Gastroesophageal sphincter (tissue), 4 donors: Measurements from ENCODE around the gene PNMA6E. TPM values are rescaled to one million over a fixed set of nuclear protein-coding genes. Genes with fewer than 3 reads are reported as not detected.

Experiments used
- ATAC-seq: fragments of 150-250 bp; one replicate; pipeline ENCODE4 v1.9.1; 2016; ENCODE audit warnings: mild to moderate bottlenecking, moderate library complexity
- H3K27ac ChIP-seq, 4 donors: fragments of 200-600 bp; sonication (generic) in 3 of 4; 1 replicate in 3 of 4; 2 replicates in 1 of 4; pipeline ENCODE4 v1.5.1; 2016 to 2019
- H3K27me3 ChIP-seq: fragments of 200-600 bp; sonication (generic); one replicate; pipeline ENCODE4 v1.5.1; 2019
- H3K36me3 ChIP-seq, 2 donors: fragments of 200-600 bp; sonication (generic); one replicate each; pipeline ENCODE4 v1.5.1; 2019; ENCODE audit warnings: control low read depth in 1 of 2
- H3K4me1 ChIP-seq, 3 donors: fragments of 200-600 bp; sonication (generic); 1 replicate in 2 of 3; 2 replicates in 1 of 3; pipeline ENCODE4 v1.5.1; 2016 to 2019; ENCODE audit warnings: control low read depth in 2 of 3
- H3K4me3 ChIP-seq, 2 donors: fragments of 200-600 bp; sonication (generic); one replicate each; pipeline ENCODE4 v1.5.1; 2019; ENCODE audit warnings: mild to moderate bottlenecking in 1 of 2, moderate library complexity in 1 of 2
- H3K9me3 ChIP-seq, 3 donors: fragments of 200-600 bp; sonication (generic); one replicate each; pipeline ENCODE4 v1.5.1; 2017 to 2019; ENCODE audit warnings: control low read depth in 2 of 3
- CTCF ChIP-seq, 4 experiments: fragments of 200-600 bp in 2 of 4; fragments of 450-650 bp in 2 of 4; sonication (generic) in 1 of 4; IDR thresholded peaks; one replicate each; pipeline ENCODE4 v1.5.1; 2017 to 2019; ENCODE audit warnings: antibody characterized with exemption in 4 of 4, mild to moderate bottlenecking in 2 of 4, moderate library complexity in 2 of 4
- EP300 ChIP-seq: sonication (generic); formaldehyde crosslinking; IDR thresholded peaks from one replicate; pipeline ENCODE4 v1.6.1; 2017; ENCODE audit warnings: antibody characterized with exemption, mild to moderate bottlenecking
- POLR2A ChIP-seq, 2 donors: fragments of 450-650 bp; IDR thresholded peaks; one replicate each; pipeline ENCODE4 v1.6.1; 2017; ENCODE audit warnings: antibody characterized with exemption in 2 of 2, mild to moderate bottlenecking in 2 of 2, moderate library complexity in 1 of 2
- POLR2AphosphoS5 ChIP-seq: sonication (generic); formaldehyde crosslinking; IDR thresholded peaks from one replicate; pipeline ENCODE4 v1.6.1; 2017; ENCODE audit warnings: antibody characterized with exemption
- WGBS, 2 donors: methylation state at CpG; one replicate each; pipeline ENCODE4 v1.1.5; 2018; ENCODE audit warnings: low coverage in 1 of 2; 5-methylcytosine and 5-hydroxymethylcytosine counted together
- total RNA-seq, 4 donors: library from RNA; depleted of rRNA; stranded (reverse); fragments of >200 nt; gene quantifications; one replicate each; pipeline ENCODE4 v1.1.0, GENCODE V29; 2016

PNMA6E gene
- total RNA-seq, 4 donors from 2014 or later, result not detected

DNA sequence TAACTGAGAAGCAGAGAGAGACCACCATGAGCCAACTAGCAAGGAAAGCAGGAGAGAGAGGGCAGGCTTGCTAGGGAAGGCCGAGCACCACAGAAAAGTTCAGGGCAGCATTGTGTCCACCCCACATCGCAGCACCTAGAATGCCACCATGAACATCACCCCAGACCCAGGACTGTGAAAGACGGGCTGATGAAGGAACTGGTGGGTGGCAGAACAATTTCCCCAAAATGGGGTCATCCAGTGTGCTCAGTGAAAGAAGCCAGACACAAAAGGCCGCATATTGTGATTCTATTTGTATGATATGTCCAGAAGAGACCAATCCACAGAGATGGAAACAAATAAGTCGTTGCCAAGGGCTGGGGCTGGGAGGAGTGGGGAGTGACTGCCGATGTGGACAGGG lies 16.8 kb downstream of the PNMA6E start:
- no peak for ATAC-seq
- Histone ChIP-seq H3K9me3 (no peaks in the 10 kb centered on the region), H3K27ac (no peak overlapping the region), H3K36me3 (no peaks in the 10 kb centered on the region), H3K4me3 (no peak overlapping the region), H3K27me3 (no peaks in the 10 kb centered on the region), H3K4me1 (peaks cover 0 to 7% (median 0%) of the 10 kb centered on the region in 3 donors)
- TF ChIP-seq POLR2AphosphoS5, result no peak
- TF ChIP-seq CTCF (IDR thresholded peaks at IDR 0.05), result no peak
- no peak for TF ChIP-seq EP300
- no peak for TF ChIP-seq POLR2A (IDR thresholded peaks at IDR 0.05)
- 77 to 82% methylated on average over 2 to 4 of the region's 6 CpGs for WGBS, 2 donors

DNA sequence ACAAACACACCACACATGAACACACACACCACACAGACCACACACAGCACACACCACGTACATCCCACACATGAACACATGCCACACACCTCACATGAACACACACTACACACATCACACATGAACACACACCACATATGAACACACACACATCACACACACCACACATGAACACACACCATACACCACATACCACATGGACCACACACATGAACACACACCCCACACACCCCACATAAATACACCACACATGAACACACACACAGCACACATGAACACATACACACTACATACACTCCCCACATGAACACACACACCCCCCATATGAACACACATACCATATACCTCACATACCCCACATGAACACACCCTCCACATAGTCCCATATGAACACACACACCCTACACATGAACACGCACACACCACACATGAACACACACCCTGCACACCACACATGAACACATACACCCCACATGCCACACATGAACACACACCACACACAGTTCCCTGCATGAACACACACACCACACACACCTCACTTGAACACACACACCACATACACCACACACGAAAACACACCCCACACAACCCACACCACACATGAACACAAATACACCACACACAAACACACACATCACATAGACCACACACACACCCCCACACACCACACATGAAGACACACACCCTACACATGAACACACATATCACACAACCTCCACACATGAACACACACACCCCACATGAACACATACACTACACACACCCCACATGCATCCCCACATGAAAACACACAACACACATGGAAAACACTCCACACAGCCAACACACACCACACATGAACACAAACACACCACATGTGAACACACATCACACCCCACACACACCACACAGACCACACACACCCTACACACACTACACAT lies 18.3 kb downstream of the PNMA6E start:
- Histone ChIP-seq H3K27me3 (no peaks in the 10 kb centered on the region), H3K9me3 (no peaks in the 10 kb centered on the region), H3K4me3 (no peak overlapping the region), H3K27ac (no peak overlapping the region), H3K4me1 (peaks cover 0 to 7% (median 0%) of the 10 kb centered on the region in 3 donors), H3K36me3 (no peaks in the 10 kb centered on the region)
- 81% methylated on average over 3 of the region's 3 CpGs; no CpG with 5 or more reads in 1 of the 2 donors for WGBS, 2 donors
- ATAC-seq, result no peak
- no peak for TF ChIP-seq POLR2A (IDR thresholded peaks at IDR 0.05)

DNA sequence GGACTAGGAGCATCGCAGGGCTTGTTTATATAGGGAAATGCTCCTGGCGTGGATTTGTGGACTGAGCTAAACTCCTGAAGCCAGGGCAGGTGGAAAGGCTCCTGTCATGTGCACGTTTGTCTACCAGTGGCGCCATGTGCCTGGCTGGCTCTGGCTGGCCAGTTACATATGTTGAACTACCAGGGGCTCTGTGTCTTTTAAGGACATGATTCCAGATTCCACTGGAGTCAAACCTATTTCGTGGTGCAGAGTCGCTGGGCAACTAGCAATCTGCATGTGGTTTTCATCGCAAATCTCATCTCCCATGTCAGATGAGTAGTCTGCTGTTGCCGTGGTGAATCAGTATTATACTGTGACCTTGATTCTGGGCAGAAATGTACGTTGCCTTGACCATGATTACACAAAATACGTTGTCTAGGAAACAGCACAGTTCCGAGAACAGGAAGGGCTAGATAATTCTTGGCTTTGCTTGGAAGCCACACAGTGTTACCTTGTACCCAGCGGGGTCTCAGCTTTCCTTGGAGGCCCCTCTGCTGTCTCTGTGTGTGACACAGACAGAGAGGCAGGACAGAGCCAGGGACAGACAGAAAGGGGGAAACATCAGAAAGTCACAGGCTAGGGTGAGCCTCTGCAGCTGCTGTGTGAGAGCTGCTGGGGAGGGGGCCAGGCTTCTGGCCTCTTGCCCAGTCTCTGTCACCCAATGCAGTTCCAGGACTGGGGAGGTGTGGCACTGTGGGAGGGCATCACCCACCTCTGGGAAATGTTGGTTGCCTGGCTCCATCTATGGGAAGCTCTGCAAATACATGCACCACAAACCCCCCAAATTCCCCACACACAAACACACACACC lies 19.2 kb downstream of the PNMA6E start:
- Histone ChIP-seq H3K4me1 (peaks cover 0 to 7% (median 0%) of the 10 kb centered on the region in 3 donors), H3K27me3 (no peaks in the 10 kb centered on the region), H3K4me3 (no peak overlapping the region), H3K36me3 (no peaks in the 10 kb centered on the region), H3K9me3 (no peaks in the 10 kb centered on the region), H3K27ac (no peak overlapping the region)
- peak; percentile 58 for ATAC-seq
- WGBS, 2 donors, result 0 to 70% methylated on average over 1 to 2 of the region's 12 CpGs
- TF ChIP-seq EP300, result no peak
- TF ChIP-seq CTCF (IDR thresholded peaks at IDR 0.05), result no peak
- no peak for TF ChIP-seq POLR2A (IDR thresholded peaks at IDR 0.05)
- TF ChIP-seq POLR2AphosphoS5, result no peak

GRCh38 chrX:153380691-153381090 lies 20.5 kb downstream of the PNMA6E start:
- ATAC-seq, result no peak
- Histone ChIP-seq H3K27ac (no peak overlapping the region), H3K4me1 (peaks cover 0 to 7% (median 0%) of the 10 kb centered on the region in 3 donors), H3K9me3 (no peaks in the 10 kb centered on the region), H3K27me3 (no peaks in the 10 kb centered on the region), H3K4me3 (no peak overlapping the region), H3K36me3 (no peaks in the 10 kb centered on the region)
- no peak for TF ChIP-seq EP300
- TF ChIP-seq CTCF (IDR thresholded peaks at IDR 0.05), result no peak
- TF ChIP-seq POLR2AphosphoS5, result no peak
- TF ChIP-seq POLR2A (IDR thresholded peaks at IDR 0.05), result no peak
- 90% methylated on average over 2 of the region's 9 CpGs; no CpG with 5 or more reads in 1 of the 2 donors for WGBS, 2 donors

- WGBS, 2 donors, result 91% methylated on average over 6 of the region's 13 CpGs; no CpG with 5 or more reads in 1 of the 2 donors
- H3K36me3 ChIP-seq, result no peaks in the 10 kb centered on the region
- no peak overlapping the region for H3K27ac ChIP-seq
These were observed 21.1 kb downstream of the PNMA6E start for GRCh38 chrX:153379971-153380581.

More at GRCh38 chrX:153379971-153380581, 21.1 kb downstream of the PNMA6E start:
- no peak for ATAC-seq
- Histone ChIP-seq H3K9me3 (no peaks in the 10 kb centered on the region), H3K4me3 (no peak overlapping the region), H3K4me1 (peaks cover 0 to 7% (median 0%) of the 10 kb centered on the region in 3 donors), H3K27me3 (no peaks in the 10 kb centered on the region)
- TF ChIP-seq POLR2AphosphoS5, result no peak
